ENCODE measurements around the gene PKDCC.

- TF ChIP-seq EZH2phosphoT487 (IDR thresholded peaks at IDR 0.05; ENCODE audit: low read depth, severe bottlenecking, unreplicated experiment), result no peak
- no peak for TF ChIP-seq CTCF (IDR thresholded peaks at IDR 0.05; ENCODE audit: poor library complexity)
- no peak for TF ChIP-seq EZH2 (IDR thresholded peaks at IDR 0.05; ENCODE audit: borderline replicate concordance)
Observed at GRCh38 chr2:42107249-42108042, 59.6 kb downstream of the PKDCC start.
